ENCODE data around the gene DNAJB9. TPM values are rescaled to one million over a fixed set of nuclear protein-coding genes. Genes with fewer than 3 reads are reported as not detected.

DNAJB9 gene
- total and polyA plus RNA-seq, 2 of the 8 experiments (the other 6 are each of a cell fraction or from before 2014, with no cell fraction given), result 1.8 to 9.7 TPM

DNA sequence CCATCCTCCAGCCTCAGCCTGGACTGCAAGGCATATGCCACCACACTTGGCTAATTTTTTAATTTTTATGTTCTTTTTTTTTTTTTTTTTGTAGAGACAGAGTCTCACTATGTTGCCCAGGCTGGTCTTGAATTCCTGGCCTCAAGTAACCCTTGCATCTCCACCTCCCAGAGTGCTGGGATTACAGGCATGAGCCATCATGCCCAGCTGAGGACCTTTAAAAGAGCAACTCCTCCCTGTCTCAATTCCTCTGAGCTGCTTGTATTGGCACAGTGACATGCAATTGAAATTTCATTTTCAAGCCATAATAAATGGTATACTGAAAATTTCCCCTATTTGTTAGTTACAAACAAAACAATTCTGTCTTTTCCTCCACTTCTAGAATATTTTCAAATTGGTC is 19.5 kb downstream of the DNAJB9 start:
- H2BK20ac ChIP-seq (ENCODE audit: low read length), result no peak overlapping the region
- no peaks in the 10 kb centered on the region for H4K20me1 ChIP-seq (replicated peaks in 1 of 2; ENCODE audit: control insufficient read depth in 1 of 2, insufficient read depth in 2 of 2, low read length in 2 of 2)
- no peaks in the 10 kb centered on the region for H3K36me3 ChIP-seq (ENCODE audit: control insufficient read depth in 2 of 4, insufficient read depth in 4 of 4, low read length in 3 of 4)
- H2BK12ac ChIP-seq (ENCODE audit: low read depth, low read length), result no peak overlapping the region
- FAIRE-seq (no peak), DNase-seq (ENCODE audit: low read depth in 1 of 2, low spot score in 2 of 2) (no peak)
- H2BK5ac ChIP-seq (ENCODE audit: low read depth, low read length), result no peak overlapping the region
- TF ChIP-seq TAF7 (optimal IDR thresholded peaks at IDR 0.05; ENCODE audit: borderline replicate concordance, low read depth, low read length), result no peak
- no peak for TF ChIP-seq RXRA (IDR thresholded peaks at IDR 0.05; ENCODE audit: insufficient read depth, low read depth, low read length)
- no peak for TF ChIP-seq POLR2A (IDR thresholded peaks at IDR 0.05; ENCODE audit: control extremely low read depth in 1 of 2, low read depth in 2 of 2, low read length in 2 of 2)
- no peak for TF ChIP-seq MAFK (IDR thresholded peaks at IDR 0.05; ENCODE audit: low read depth, low read length)
- TF ChIP-seq SUZ12 (IDR thresholded peaks at IDR 0.05; ENCODE audit: low read length), result no peak
- no peak for TF ChIP-seq CHD2 (IDR thresholded peaks at IDR 0.05; ENCODE audit: low read length)
- no peak for TF ChIP-seq SP2 (IDR thresholded peaks at IDR 0.05; ENCODE audit: low read length)
- TF ChIP-seq JUN (IDR thresholded peaks at IDR 0.05; ENCODE audit: low read depth, low read length), result no peak
- no peak for TF ChIP-seq FOSL1 (IDR thresholded peaks at IDR 0.05; ENCODE audit: insufficient read depth, low read depth, low read length)
- TF ChIP-seq, protein P1, sequence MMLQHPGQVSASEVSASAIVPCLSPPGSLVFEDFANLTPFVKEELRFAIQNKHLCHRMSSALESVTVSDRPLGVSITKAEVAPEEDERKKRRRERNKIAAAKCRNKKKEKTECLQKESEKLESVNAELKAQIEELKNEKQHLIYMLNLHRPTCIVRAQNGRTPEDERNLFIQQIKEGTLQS (IDR thresholded peaks at IDR 0.05; ENCODE audit: insufficient read depth, low read depth, low read length), result no peak
- no peak for TF ChIP-seq SIN3A (conservative IDR thresholded peaks at IDR 0.05 in 1 of 2, IDR thresholded peaks at IDR 0.05 in 1 of 2; ENCODE audit: low read depth in 1 of 2, low read length in 2 of 2)
- no peak for TF ChIP-seq EP300 (IDR thresholded peaks at IDR 0.05; ENCODE audit: borderline replicate concordance in 1 of 2, low read depth in 2 of 2, low read length in 2 of 2)
- TF ChIP-seq JUND (IDR thresholded peaks at IDR 0.05; ENCODE audit: low read length), result no peak
- POLR2A ChIA-PET (ENCODE audit: partially characterized antibody), result interaction anchor here (1.7 kb wide), 1 partner anchor 8 kb away, joined by 6 read pairs; no protein-coding TSS in a partner anchor
- H2AFZ ChIP-seq (ENCODE audit: low read length), result no peak overlapping the region
- H3K79me1 ChIP-seq (ENCODE audit: low read depth, low read length), result no peaks in the 10 kb centered on the region
- no peak overlapping the region for H3K56ac ChIP-seq (replicated peaks; ENCODE audit: insufficient read length, low read depth, low read length)
- no peak overlapping the region for H3K23ac ChIP-seq (ENCODE audit: insufficient read length)
- no peaks in the 10 kb centered on the region for H3K27me3 ChIP-seq (replicated peaks in 1 of 4; ENCODE audit: control insufficient read depth in 3 of 4, extremely low read depth in 1 of 4, insufficient read depth in 3 of 4, low read length in 3 of 4)
- no peak overlapping the region for H3K9ac ChIP-seq (replicated peaks in 1 of 4; ENCODE audit: extremely low read depth in 1 of 4, low read depth in 3 of 4, low read length in 3 of 4)
- H2BK120ac ChIP-seq (replicated peaks; ENCODE audit: low read depth, low read length), result no peak overlapping the region
- H2BK15ac ChIP-seq (ENCODE audit: low read length), result no peak overlapping the region
- no peak overlapping the region for H3K27ac ChIP-seq (ENCODE audit: low read depth, low read length)
- peaks cover 0 to 8% (median 3%) of the 10 kb centered on the region in 4 experiments; a peak in 4 of 7 replicates for H3K4me1 ChIP-seq (replicated peaks in 1 of 4; ENCODE audit: control insufficient read depth in 3 of 4, insufficient read depth in 4 of 4, low read length in 3 of 4)
- no peak overlapping the region for H2AK5ac ChIP-seq (ENCODE audit: low read depth, low read length)
- CTCF ChIA-PET (ENCODE audit: partially characterized antibody), result interaction anchor here (0.6 kb wide), 1 partner anchor 479 kb away, joined by 3 read pairs; no protein-coding TSS in a partner anchor
- H3K4me2 ChIP-seq (ENCODE audit: insufficient read depth in 1 of 2, low read depth in 2 of 2, low read length in 2 of 2), result no peak overlapping the region
- H3K23me2 ChIP-seq (ENCODE audit: low read depth, low read length), result no peaks in the 10 kb centered on the region; the same call in 1 of the 2 replicates
- H4K91ac ChIP-seq (replicated peaks; ENCODE audit: insufficient read length, low read length), result no peak overlapping the region
- no peak overlapping the region for H3K4me3 ChIP-seq (ENCODE audit: extremely low read depth in 1 of 4, insufficient read depth in 2 of 4, low read depth in 3 of 4, low read length in 4 of 4)
- H3K9me3 ChIP-seq (ENCODE audit: insufficient read depth in 2 of 2, low read depth in 1 of 2, low read length in 1 of 2), result no peaks in the 10 kb centered on the region
- no peak overlapping the region for H3K14ac ChIP-seq (ENCODE audit: insufficient read length)
- H4K5ac ChIP-seq (ENCODE audit: insufficient read length, low read depth, low read length), result no peak overlapping the region
- H3K79me2 ChIP-seq (ENCODE audit: control insufficient read depth in 1 of 2, insufficient read depth in 2 of 2, low read length in 2 of 2), result no peaks in the 10 kb centered on the region
- no peak overlapping the region for H3K18ac ChIP-seq (ENCODE audit: extremely low read depth, low read length)
- no peak overlapping the region for H3K4ac ChIP-seq (replicated peaks; ENCODE audit: insufficient read length, low read depth, low read length)
- no peak overlapping the region for H4K8ac ChIP-seq (ENCODE audit: extremely low read depth, insufficient read depth, low read length)
